ENCODE data around the gene MTHFSD. TPM values are rescaled to one million over a fixed set of nuclear protein-coding genes. Genes with fewer than 3 reads are reported as not detected.

MTHFSD gene
- total and polyA plus RNA-seq, 2 donors, result 11.0 to 18.4 TPM

DNA sequence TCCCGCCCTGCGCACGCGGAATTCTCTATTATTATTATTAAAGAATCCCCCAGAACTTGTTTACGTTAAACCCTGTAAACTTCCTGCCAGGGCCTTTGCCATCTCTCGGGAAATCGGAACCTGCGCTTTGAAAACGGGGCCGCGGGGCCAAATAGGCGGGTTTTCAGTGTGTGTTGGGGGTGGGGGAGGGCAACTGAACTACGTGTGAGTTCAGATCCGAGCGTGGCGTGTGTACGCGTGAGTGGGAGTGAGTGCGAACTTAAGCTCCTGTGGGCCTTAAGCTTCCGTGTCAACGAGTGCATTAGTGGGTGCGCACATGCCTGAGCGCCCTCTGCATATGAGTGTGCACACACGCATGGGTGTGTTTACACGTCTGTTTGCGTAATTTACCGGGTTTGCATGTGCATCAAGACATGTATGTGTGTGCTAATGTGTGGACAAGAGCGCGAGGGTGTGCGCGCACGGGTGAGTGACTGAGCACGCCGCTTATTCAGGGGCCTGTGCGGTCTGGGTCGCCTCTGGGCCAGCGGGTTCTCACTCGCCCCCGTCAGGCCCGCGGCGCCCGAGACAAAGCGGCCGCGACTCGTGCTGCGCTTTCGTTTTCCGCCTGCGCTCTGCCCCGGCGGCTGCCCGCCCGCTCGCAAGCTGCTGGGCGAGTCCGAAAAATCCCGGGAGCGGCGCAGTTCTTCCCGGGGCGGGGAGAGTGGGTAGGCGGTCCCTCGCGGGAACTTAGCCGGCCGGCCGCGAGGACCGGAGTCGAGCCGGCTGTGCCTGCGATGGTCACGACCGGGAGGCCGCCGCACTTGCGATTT is 45.9 kb downstream of the MTHFSD start:
- Histone ChIP-seq H3K4me3 (ENCODE audit: low read length in 2 of 2) (peak overlapping the region; percentile 10 to 50), H3K27ac (ENCODE audit: low read depth in 1 of 2, low read length in 1 of 2) (no peak overlapping the region), H3K36me3 (ENCODE audit: control insufficient read depth in 2 of 2, insufficient read depth in 2 of 2, low read length in 1 of 2) (no peaks in the 10 kb centered on the region), H3K4me1 (ENCODE audit: control insufficient read depth in 2 of 2, insufficient read depth in 2 of 2, low read length in 2 of 2) (peaks cover 0 to 3% of the 10 kb centered on the region in 2 donors), H3K9me3 (ENCODE audit: control insufficient read depth in 2 of 2, insufficient read depth in 1 of 2, low read length in 1 of 2) (peaks cover 0 to 2% of the 10 kb centered on the region in 2 donors), H3K27me3 (ENCODE audit: control insufficient read depth in 2 of 2, insufficient read depth in 1 of 2, low read length in 1 of 2) (peaks cover 96 to 99% of the 10 kb centered on the region in 2 donors)
- WGBS, result under 1% methylated on average over 79 of the region's 79 CpGs
- peak in 1 of 9 donors; percentile 36 for DNase-seq (ENCODE audit: low read depth in 6 of 9, low spot score in 9 of 9)

GRCh38 chr16:86508028-86508946 is 46.7 kb downstream of the MTHFSD start:
- Histone ChIP-seq H3K4me3 (ENCODE audit: low read length in 2 of 2) (no peak overlapping the region), H3K9me3 (ENCODE audit: control insufficient read depth in 2 of 2, insufficient read depth in 1 of 2, low read length in 1 of 2) (peaks cover 0 to 2% of the 10 kb centered on the region in 2 donors), H3K4me1 (ENCODE audit: control insufficient read depth in 2 of 2, insufficient read depth in 2 of 2, low read length in 2 of 2) (peaks cover 0 to 3% of the 10 kb centered on the region in 2 donors), H3K27me3 (ENCODE audit: control insufficient read depth in 2 of 2, insufficient read depth in 1 of 2, low read length in 1 of 2) (peaks cover 99 to 100% of the 10 kb centered on the region in 2 donors), H3K36me3 (ENCODE audit: control insufficient read depth in 2 of 2, insufficient read depth in 2 of 2, low read length in 1 of 2) (no peaks in the 10 kb centered on the region), H3K27ac (ENCODE audit: low read depth in 1 of 2, low read length in 1 of 2) (no peak overlapping the region)
- WGBS, result 5% methylated on average over 99 of the region's 99 CpGs
- no peak for DNase-seq (ENCODE audit: low read depth in 6 of 9, low spot score in 9 of 9)

GRCh38 chr16:86507173-86508027 is 47.6 kb downstream of the MTHFSD start:
- no peak overlapping the region for H3K4me3 ChIP-seq (ENCODE audit: low read length in 2 of 2)
- no peaks in the 10 kb centered on the region for H3K36me3 ChIP-seq (ENCODE audit: control insufficient read depth in 2 of 2, insufficient read depth in 2 of 2, low read length in 1 of 2)
- WGBS, result 10% methylated on average over 37 of the region's 37 CpGs
- H3K9me3 ChIP-seq (ENCODE audit: control insufficient read depth in 2 of 2, insufficient read depth in 1 of 2, low read length in 1 of 2), result peaks cover 0 to 2% of the 10 kb centered on the region in 2 donors
- DNase-seq (ENCODE audit: low read depth in 6 of 9, low spot score in 9 of 9), result no peak
- peaks cover 99 to 100% of the 10 kb centered on the region in 2 donors for H3K27me3 ChIP-seq (ENCODE audit: control insufficient read depth in 2 of 2, insufficient read depth in 1 of 2, low read length in 1 of 2)
- H3K27ac ChIP-seq (ENCODE audit: low read depth in 1 of 2, low read length in 1 of 2), result no peak overlapping the region
- H3K4me1 ChIP-seq (ENCODE audit: control insufficient read depth in 2 of 2, insufficient read depth in 2 of 2, low read length in 2 of 2), result peaks cover 0 to 3% of the 10 kb centered on the region in 2 donors

DNA sequence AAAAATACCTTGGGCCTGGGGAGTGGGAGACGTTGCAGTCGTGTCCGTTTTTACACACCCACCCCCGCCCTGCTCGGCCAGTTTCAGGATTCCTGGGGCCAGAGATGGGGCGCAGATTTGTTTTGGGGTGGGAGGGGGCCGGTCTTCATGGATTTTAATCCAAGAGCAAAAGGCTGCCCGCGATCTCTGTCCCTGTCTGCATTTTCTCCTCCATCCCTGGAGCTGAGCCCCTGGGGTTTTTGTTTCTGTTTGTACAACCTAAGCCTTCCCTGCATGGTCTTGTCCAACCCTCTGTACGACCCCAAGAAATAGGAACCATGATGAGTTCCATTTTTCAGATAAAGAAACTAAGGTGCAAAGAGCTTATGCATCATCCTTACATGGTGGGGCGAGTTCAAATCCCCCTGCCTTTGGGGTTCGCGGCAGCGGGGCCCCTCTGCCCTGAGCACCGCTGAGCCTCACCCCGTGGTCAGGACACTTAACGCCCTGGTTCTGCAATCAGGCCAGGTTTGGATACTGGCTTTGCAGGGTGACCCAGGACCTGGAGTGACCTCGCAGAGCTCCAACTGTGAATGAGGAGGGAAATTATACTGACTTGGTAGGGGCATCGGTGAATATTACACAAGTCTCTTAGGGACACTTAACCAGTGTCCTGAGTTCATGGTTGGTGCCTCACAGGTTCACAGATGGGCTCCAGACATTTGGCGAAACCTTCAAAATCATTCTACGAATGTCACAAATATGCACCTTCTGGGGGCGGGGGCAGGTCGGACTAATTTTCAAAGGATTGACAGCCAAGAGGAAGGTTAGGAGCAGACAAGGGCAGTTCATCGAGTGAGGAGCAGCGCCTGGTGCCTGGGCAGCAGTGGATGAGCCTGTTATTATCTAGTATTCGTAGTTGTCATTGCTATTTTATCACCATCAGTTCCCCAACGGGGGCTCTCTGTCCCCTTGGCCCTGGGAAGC is 48.9 kb downstream of the MTHFSD start:
- H3K27ac ChIP-seq (ENCODE audit: low read depth in 1 of 2, low read length in 1 of 2), result no peak overlapping the region
- peaks cover 99 to 100% of the 10 kb centered on the region in 2 donors for H3K27me3 ChIP-seq (ENCODE audit: control insufficient read depth in 2 of 2, insufficient read depth in 1 of 2, low read length in 1 of 2)
- DNase-seq (ENCODE audit: low read depth in 6 of 9, low spot score in 9 of 9), result no peak
- no peak overlapping the region for H3K4me3 ChIP-seq (ENCODE audit: low read length in 2 of 2)
- WGBS, result 11% methylated on average over 27 of the region's 27 CpGs
- H3K4me1 ChIP-seq (ENCODE audit: control insufficient read depth in 2 of 2, insufficient read depth in 2 of 2, low read length in 2 of 2), result peaks cover 0 to 3% of the 10 kb centered on the region in 2 donors
- H3K9me3 ChIP-seq (ENCODE audit: control insufficient read depth in 2 of 2, insufficient read depth in 1 of 2, low read length in 1 of 2), result peaks cover 0 to 2% of the 10 kb centered on the region in 2 donors
- no peaks in the 10 kb centered on the region for H3K36me3 ChIP-seq (ENCODE audit: control insufficient read depth in 2 of 2, insufficient read depth in 2 of 2, low read length in 1 of 2)

GRCh38 chr16:86505185-86505898 is 49.7 kb downstream of the MTHFSD start:
- Histone ChIP-seq H3K36me3 (ENCODE audit: control insufficient read depth in 2 of 2, insufficient read depth in 2 of 2, low read length in 1 of 2) (no peaks in the 10 kb centered on the region), H3K4me1 (ENCODE audit: control insufficient read depth in 2 of 2, insufficient read depth in 2 of 2, low read length in 2 of 2) (peaks cover 0 to 3% of the 10 kb centered on the region in 2 donors), H3K27ac (ENCODE audit: low read depth in 1 of 2, low read length in 1 of 2) (no peak overlapping the region), H3K4me3 (ENCODE audit: low read length in 2 of 2) (no peak overlapping the region), H3K9me3 (ENCODE audit: control insufficient read depth in 2 of 2, insufficient read depth in 1 of 2, low read length in 1 of 2) (no peaks in the 10 kb centered on the region), H3K27me3 (ENCODE audit: control insufficient read depth in 2 of 2, insufficient read depth in 1 of 2, low read length in 1 of 2) (peaks cover 99 to 100% of the 10 kb centered on the region in 2 donors)
- DNase-seq (ENCODE audit: low read depth in 6 of 9, low spot score in 9 of 9), result no peak
- 3% methylated on average over 67 of the region's 67 CpGs for WGBS

GRCh38 chr16:86504315-86505184 is 50.5 kb downstream of the MTHFSD start:
- H3K4me3 ChIP-seq (ENCODE audit: low read length in 2 of 2), result no peak overlapping the region
- peaks cover 0 to 3% of the 10 kb centered on the region in 2 donors for H3K4me1 ChIP-seq (ENCODE audit: control insufficient read depth in 2 of 2, insufficient read depth in 2 of 2, low read length in 2 of 2)
- H3K27ac ChIP-seq (ENCODE audit: low read depth in 1 of 2, low read length in 1 of 2), result no peak overlapping the region
- WGBS, result 17% methylated on average over 27 of the region's 27 CpGs
- H3K36me3 ChIP-seq (ENCODE audit: control insufficient read depth in 2 of 2, insufficient read depth in 2 of 2, low read length in 1 of 2), result no peaks in the 10 kb centered on the region
- no peak for DNase-seq (ENCODE audit: low read depth in 6 of 9, low spot score in 9 of 9)
- peaks cover 96 to 100% of the 10 kb centered on the region in 2 donors for H3K27me3 ChIP-seq (ENCODE audit: control insufficient read depth in 2 of 2, insufficient read depth in 1 of 2, low read length in 1 of 2)
- H3K9me3 ChIP-seq (ENCODE audit: control insufficient read depth in 2 of 2, insufficient read depth in 1 of 2, low read length in 1 of 2), result no peaks in the 10 kb centered on the region

DNA sequence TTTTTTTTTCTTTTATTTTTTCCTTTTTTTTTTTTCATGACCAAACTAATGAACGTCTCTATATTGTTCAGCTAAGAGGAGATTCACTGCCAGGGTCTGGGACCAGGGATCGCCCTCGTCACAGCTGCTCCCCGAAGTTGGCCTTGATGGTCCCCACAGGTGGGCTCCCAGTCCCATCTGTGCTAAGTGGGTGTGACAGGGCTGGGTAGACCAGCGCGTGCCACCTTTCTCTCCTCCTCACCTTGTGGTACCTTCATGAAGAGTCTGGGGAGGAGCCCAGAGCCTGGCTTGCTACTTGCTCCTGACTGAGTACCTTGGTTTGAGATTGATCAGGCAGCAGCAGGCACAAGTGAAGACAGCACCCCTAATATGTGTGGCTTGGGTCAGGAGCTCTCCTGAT is 51.2 kb downstream of the MTHFSD start:
- H3K9me3 ChIP-seq (ENCODE audit: control insufficient read depth in 2 of 2, insufficient read depth in 1 of 2, low read length in 1 of 2), result no peaks in the 10 kb centered on the region
- no peak for DNase-seq (ENCODE audit: low read depth in 6 of 9, low spot score in 9 of 9)
- no peaks in the 10 kb centered on the region for H3K36me3 ChIP-seq (ENCODE audit: control insufficient read depth in 2 of 2, insufficient read depth in 2 of 2, low read length in 1 of 2)
- peaks cover 96 to 100% of the 10 kb centered on the region in 2 donors for H3K27me3 ChIP-seq (ENCODE audit: control insufficient read depth in 2 of 2, insufficient read depth in 1 of 2, low read length in 1 of 2)
- whole genome bisulfite sequencing, result 17% methylated on average over 6 of the region's 6 CpGs
- H3K4me3 ChIP-seq (ENCODE audit: low read length in 2 of 2), result no peak overlapping the region
- no peak overlapping the region for H3K27ac ChIP-seq (ENCODE audit: low read depth in 1 of 2, low read length in 1 of 2)
- peaks cover 0 to under 1% of the 10 kb centered on the region in 2 donors for H3K4me1 ChIP-seq (ENCODE audit: control insufficient read depth in 2 of 2, insufficient read depth in 2 of 2, low read length in 2 of 2)
